GM21786 (cell line): ENCODE measurements around the gene GPN3.
"Not testable (repeated sequence)": the region's sequence is repeated elsewhere in the genome, so short reads cannot be mapped to it uniquely, and the experiment has no call there.

Source experiments
- ATAC-seq: cut with Tn5 transposase; IDR thresholded peaks from one replicate; pipeline ENCODE4 v1.9.1; 2021; ENCODE audit not compliant: unreplicated experiment

The GPN3 gene

DNA sequence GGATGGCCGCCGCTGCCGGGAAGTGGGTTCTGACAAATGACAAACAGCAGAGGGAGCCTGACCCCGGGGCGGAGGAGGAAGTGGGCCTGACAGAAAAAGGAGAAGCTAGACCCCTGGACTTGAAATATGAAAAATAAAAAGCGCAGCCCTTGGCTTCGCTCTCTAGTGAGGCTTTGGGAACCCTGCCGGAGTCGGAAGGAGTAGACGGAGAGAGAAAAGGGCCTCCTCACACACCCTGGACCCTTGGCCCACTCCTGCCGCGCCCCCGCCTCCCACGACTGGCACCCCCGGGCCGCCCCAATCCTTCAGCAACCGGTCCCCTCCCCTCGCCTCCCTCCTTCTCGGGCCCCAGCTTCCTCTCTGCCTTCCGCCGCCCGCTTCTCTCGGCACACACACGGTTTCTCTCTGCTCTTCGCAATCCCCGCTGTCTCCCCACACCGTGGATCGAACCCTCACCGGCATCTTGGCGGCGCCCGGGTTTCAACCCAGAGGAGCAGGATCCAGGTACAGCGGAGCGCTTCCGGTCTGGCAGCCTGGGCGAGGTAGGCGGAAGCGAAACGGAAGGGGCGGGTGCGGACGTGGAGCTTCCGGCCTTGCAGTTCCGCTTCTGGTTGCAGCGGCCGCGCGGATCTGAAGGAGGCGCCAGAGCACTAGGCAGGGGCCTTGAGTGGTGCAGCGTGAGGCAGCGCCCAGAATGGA lies 18.1 kb downstream of the GPN3 start, which contains the start of gene ARPC3:
TSS of gene ARPC3 (minus strand) at position 539 of the 699 bp plus-strand sequence. CDS start at position 462, 77 bp downstream.
- ATAC-seq = peak; percentile 93

DNA sequence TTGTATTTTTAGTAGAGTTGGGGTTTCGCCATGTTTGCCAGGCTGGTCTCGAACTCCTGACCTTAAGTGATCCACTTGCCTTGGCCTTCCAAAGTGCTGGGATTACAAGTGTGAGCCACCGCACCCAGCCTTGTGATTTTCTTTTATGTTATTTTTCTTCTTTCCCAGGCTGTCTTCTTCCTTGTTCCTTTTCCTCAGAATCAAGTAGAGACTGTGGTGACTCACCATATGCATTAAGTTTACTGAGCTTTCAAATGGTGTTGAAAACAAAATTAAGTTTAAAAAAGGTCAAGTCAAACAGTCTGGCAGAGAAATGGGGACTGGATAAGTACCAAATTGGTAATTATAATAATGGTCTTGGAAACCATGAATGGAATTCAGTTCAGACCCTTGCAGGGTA lies 23.6 kb downstream of the GPN3 start:
- no peak for ATAC-seq

DNA sequence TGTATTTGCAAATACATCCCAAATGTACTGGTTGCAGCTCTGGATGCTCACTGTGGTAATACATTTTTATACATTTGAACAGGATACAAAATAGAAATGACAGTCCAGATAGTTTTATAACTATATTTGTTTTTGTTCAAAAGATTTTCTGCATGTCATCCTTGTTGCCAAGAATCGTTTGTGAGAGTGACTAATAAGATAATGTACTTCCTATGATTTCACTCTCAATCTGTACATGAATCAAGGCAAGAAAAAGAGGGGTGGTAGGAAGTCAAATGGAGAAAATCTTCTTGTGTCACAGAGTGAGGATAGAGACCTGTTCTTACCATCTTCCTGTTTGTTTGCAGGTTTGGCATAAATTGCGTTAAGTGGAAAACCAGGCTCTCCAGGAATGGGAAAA lies 31.8 kb downstream of the GPN3 start:
- no peak for ATAC-seq

DNA sequence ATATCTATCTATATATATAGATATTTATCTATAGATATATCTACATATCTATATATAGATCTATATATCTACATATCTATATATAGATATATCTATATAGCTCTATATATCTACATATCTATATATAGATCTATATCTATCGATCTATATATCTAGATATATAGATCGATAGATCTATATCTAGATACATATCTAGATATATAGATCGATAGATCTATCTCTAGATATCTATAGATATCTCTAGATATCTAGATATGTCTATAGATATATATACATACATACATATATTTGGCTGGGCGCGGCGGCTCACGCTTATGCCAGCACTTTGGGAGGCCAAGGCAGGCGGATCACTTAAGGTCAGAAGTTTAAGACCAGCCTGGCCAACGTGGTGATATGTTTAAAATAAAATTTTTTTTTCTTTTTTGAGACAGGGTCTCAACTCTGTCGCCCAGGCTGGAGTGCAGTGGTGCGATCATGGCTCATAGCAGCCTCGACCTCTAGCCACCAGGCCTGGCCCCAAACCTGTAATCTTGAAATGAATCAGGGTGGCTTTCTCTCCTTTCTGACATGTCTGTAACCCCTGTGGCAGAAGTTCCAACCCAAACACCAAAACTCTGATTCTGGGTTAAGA lies 36.0 kb downstream of the GPN3 start:
- ATAC-seq = peak; percentile 22

DNA sequence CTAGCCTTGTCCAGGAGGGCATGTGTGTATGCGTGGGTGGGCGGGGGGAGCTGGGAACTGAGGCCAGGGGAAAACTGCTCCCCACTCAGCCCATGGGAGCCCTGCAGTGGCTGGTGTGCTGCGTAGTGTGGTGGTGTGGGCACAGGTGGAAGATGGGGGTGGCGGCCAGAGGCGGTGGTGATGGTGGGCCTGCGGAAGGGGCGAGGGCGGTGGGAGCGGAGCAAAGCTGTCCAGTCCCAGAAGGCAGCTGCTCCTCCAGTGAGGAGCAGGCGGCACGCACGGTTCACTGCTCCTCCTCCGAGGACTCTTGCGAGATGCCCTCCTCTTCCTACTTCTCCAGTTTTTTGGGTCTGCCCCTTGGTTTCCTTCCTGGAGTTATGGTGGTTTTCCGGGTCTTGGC lies 38.4 kb downstream of the GPN3 start:
- ATAC-seq = not testable (repeated sequence)

DNA sequence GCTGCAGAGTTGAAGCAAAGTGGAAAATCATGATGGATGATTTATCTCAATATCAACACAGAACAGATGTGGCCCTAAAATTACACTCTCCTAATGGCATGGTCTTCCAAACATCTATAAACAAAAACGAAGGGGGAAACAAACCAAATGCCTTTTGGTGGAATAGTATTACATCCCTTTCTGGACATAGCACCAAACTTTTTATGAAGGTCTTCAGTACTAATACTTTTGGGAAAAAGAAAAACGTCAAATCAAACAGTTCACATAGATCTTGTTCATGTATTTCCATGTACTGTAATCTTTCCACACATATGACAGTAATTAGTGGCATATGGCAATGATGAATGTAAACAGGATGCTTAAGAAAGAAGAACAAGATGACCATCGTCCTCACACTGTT lies 41.7 kb downstream of the GPN3 start:
- no peak for ATAC-seq

DNA sequence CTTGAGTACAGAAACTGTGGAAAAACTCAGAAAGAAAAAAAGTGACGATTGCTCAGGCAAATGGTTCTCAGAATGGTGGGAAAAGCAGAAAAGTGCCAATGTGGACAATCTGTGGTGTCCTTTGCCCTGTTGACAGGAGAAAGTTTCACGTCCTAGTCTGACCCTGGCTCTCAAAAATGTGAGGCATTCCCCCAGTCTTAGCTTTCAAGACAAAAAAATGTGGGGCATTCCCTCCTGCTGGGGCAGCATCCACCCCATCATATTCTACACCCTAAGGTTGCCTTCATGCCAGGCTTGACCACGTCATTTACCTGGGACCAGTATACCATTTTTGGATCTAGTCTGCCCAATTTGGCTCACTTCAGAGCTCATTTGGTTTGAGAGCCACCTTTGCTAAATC lies 43.8 kb downstream of the GPN3 start:
- ATAC-seq = no peak

DNA sequence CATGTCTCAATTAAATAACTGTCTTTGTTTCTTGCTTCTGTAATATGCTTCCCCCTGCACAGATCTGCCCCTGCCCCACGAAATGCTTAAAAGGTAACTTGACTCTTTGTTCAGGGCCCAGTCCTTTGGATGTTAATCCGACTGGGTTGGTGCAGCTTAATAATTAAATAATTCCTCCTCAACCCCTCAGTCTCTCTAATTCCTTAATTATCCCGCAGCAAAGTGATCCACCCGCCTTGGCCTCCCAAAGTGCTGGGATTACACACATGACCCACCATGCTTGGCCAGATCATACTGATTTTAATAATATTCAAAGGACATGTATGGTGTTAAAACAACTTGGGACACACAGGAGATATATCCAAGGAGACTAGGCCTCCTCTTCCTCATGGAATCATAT lies 46.4 kb downstream of the GPN3 start:
- no peak for ATAC-seq

DNA sequence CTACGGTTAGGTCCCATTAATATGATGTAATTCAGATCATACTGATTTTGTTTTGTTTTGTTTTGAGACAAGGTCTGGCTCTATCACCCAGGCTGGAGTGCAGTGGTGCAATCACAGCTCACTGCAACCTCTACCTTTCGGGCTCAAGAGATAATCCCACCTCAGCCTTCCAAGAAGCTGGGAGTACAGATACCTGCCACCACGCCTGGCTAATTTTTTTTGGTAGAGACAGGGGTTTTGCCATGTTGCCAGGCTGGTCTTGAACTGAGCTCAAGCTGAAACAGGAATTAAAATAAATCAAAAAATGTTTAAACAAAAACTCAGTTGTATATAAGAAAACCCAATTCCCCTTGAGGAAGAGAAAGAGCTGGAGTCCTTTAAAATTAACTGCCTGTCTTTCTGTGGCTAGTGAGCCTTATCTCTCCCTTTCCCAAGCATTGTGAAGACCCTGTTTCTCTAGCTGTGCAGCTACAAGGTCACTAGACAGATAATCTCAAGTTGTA lies 46.8 kb downstream of the GPN3 start:
- ATAC-seq = no peak

DNA sequence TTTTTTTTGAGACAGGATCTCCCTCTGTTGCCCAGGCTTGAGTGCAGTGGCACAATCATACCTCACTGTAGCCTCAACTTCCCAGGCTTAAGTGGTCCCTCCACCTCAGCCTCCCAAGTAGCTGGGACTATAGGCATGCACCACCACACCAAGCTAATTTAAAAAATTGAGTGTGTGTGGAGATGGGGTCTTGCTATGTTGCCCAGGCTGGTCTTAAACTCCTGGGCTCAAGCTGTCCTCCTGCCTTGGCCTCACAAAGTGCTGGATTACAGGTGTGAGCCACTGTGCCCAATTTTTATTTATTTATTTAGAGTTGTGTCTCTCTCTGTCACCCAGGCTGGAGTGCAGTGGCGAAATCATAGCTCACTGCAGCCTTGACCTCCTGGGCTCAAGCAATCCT lies 47.4 kb downstream of the GPN3 start:
- not testable (repeated sequence) for ATAC-seq

DNA sequence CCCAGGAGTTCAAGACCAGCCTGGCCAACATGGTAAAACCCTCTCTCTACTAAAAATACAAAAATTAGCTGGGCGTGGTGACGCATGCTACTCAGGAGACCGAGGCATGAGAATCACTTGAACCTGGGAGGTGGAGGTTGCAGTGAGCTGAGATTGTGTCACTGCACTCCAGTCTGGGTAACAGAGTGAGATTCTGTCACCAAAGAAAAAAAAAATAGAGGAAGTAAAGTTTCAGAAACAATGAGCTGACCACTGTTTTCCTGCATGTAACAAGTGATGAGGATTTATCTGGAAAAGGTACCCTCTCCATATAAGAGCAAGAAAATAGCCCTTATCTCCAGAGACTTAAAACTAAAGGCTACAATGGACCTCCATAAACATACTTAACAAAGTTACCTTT lies 50.9 kb downstream of the GPN3 start:
- not testable (repeated sequence) for ATAC-seq

DNA sequence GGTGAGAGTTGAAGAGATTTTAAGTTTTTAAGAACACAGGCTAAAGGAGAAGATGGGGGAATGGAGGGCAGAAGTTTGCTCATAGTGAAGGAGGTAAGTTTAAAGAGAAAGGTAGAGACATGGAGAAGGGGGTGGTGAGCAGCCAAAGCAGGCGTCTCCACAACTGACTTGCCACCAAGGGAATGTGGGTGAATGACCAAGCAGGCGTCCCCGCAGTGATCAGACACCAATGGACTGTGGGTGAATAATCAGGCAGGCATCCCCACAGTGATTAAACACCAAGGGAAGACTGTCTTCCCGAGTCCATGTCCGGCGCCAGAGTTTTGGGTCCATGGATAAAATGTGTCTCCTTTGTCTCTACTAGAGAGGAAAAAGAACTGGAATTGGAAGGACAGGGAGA lies 58.0 kb downstream of the GPN3 start:
- not testable (repeated sequence) for ATAC-seq

DNA sequence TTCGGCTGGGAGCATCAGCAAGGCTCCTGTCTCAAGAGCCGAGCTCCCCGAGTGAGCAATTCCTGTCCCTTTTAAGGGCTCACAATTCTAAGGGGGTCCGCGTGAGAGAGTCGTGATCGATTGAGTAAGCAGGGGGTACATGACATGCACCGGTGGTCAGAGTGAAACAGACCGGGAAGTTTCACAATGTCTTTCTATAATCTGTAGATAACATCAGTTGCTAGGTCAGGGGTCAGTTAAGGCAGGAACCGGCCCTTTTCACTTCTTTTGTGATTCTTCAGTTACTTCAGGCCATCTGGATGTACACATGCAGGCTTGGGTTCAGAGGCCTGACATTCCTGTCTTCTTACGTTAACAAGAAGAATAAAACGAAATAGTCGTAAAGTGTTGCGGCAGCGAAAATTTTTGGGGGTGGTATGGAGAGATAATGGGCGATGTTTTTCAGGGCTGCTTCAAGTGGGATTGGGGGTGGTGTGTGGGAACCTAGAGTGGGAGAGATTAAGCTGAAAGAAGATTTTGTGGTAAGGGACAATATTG lies 62.9 kb downstream of the GPN3 start:
- ATAC-seq = not testable (repeated sequence)

DNA sequence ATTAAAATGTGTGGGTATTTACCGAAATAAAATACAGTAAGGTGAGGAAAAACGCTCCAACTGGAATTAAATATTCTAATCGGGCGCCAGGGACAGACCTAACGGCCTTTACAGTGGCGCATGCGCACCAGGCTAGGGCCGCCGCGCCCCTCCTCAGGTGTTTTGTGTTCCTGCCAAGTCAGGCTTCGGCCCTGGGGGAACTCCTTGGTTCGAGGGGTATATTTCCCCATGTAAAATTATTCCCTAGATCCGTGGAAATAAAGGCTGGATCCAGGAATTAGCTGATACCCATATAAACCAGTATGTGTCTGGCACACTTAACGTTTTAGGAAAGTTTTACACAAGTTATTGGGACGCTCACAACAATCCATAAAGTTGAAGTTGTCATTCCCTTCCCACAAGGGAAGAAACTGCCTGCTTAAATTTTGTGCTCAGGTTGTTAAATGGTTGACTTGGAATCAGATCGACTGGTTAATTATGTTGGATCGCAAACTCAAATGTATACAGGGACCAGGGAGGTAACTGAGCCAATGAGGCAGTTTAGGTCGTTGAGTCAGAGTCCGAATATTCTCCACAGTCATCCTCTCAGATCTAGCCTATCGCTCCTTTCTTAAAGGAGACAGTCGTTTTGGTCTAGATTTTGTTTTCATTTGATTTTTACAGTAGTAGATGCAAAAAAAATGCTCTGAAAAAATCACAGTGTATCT lies 63.9 kb downstream of the GPN3 start:
- ATAC-seq = peak; percentile 30

DNA sequence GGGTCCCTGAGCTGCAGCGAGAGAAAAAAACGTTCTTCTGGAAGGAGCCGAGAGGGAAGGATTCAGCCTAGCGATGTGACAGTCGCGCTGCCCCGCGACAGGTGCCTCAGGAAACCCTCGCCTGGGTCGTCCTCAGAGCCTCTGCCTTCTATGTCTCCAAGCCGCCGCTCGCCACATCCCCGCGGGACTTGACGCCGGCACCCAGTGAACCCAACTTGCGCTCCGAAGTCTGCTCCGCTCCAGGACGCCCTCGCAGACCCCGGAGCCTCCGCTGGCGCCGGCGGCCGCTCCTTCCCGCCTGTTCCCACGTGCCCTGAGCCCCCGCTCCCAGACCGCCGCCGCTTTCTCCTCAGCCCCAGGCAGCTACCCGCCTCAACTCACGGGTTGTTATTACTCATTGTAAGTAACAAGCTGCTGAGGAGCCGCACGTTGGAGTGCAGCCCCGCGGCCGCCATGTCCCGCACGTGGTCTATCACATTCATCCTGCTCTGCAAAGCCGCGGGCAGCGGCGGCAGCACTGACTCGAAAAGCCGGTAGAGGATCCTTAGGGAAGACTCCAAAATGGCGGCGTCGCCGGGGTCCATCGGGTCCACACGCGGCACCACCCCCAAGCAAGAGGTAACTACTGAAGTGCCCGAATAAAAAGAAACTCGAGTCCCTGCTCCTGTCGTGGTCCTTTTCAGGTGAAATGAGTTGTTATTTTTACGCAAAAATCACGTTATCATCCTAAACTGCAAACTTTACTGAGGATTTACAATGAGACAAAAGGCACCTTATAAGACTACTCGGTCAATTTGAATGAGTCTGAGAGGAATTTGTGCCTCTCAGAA lies 64.7 kb downstream of the GPN3 start, which contains the start of gene ANAPC7:
TSS of gene ANAPC7 (minus strand) at position 563 of the 830 bp plus-strand sequence. CDS start at position 482, 81 bp downstream.
- ATAC-seq = peak; percentile 55
